KMS-11 (cell line): ENCODE measurements around the gene SOX30.

Experiments used
- H2AFZ ChIP-seq: fragments of 200-600 bp; sonication (generic); 2 replicates; pipeline ENCODE4 v1.6.1; 2016; ENCODE audit warnings: antibody characterized with exemption, mixed run types, low read depth
- H3K27ac ChIP-seq: fragments of 200-600 bp; sonication (generic); 2 replicates; pipeline ENCODE4 v1.6.1; 2016; ENCODE audit warnings: mild to moderate bottlenecking, mixed run types
- H3K27me3 ChIP-seq: fragments of 200-600 bp; sonication (generic); 2 replicates; pipeline ENCODE4 v1.6.1; 2017; ENCODE audit warnings: mild to moderate bottlenecking, low read depth, mixed run types, moderate library complexity; ENCODE audit not compliant: insufficient read depth
- H3K36me3 ChIP-seq: fragments of 200-600 bp; sonication (generic); 2 replicates; pipeline ENCODE4 v1.6.1; 2017; ENCODE audit warnings: mild to moderate bottlenecking, mixed run types; ENCODE audit not compliant: insufficient read depth
- H3K4me1 ChIP-seq: fragments of 200-600 bp; sonication (generic); 2 replicates; pipeline ENCODE4 v1.6.1; 2016; ENCODE audit warnings: mild to moderate bottlenecking, low read depth, mixed run types; ENCODE audit not compliant: poor library complexity, severe bottlenecking
- H3K4me2 ChIP-seq: fragments of 200-600 bp; sonication (generic); 2 replicates; pipeline ENCODE4 v1.7.0; 2016; ENCODE audit warnings: mild to moderate bottlenecking, mixed run types
- H3K4me3 ChIP-seq: fragments of 200-600 bp; sonication (generic); IDR thresholded peaks from 2 replicates; pipeline ENCODE4 v1.6.1; 2017; ENCODE audit warnings: low read depth, low read length, mixed read lengths; ENCODE audit not compliant: insufficient read depth
- H3K79me2 ChIP-seq: fragments of 200-600 bp; sonication (generic); 2 replicates; pipeline ENCODE4 v1.6.1; 2016; ENCODE audit warnings: low read depth, mixed run types; ENCODE audit not compliant: insufficient read depth
- H3K9ac ChIP-seq: fragments of 200-600 bp; sonication (generic); 2 replicates; pipeline ENCODE4 v1.6.1; 2016; ENCODE audit warnings: mild to moderate bottlenecking, mixed run types
- H4K20me1 ChIP-seq: fragments of 200-600 bp; sonication (generic); 2 replicates; pipeline ENCODE4 v1.6.1; 2016; ENCODE audit warnings: mild to moderate bottlenecking, mixed run types; ENCODE audit not compliant: insufficient read depth
- TF ChIP-seq, protein P1 (sequence below): fragments of 200-600 bp; sonication (generic); conservative IDR thresholded peaks from 2 replicates; pipeline ENCODE4 v1.6.1; 2017; ENCODE audit warnings: low read depth, mild to moderate bottlenecking, antibody characterized with exemption, low read length, moderate library complexity, mixed read lengths

SOX30 gene

DNA sequence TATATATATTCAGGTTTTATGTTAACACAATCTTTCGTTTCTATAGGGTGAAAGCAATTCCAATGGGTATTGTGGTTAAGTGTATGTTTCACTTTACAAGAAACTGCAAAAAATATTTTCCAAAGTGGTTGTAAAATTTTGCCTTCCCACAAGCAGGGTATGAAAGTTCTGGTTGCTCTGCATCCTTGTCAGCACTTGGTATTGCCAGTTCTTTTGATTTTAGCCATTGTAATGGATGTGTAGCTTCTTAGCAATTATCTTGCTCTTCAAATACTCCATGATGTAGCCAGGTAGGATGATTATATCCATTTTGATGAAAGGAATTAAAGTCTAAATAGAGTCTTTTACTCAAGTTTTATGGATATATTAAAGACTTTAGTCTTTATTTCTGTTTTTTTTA, 67.6 kb downstream of the SOX30 start:
- H3K4me3 ChIP-seq = no peak overlapping the region
- H3K79me2 ChIP-seq = no peaks in the 10 kb centered on the region
- no peak overlapping the region for H2AFZ ChIP-seq
- H3K27ac ChIP-seq = no peak overlapping the region
- no peaks in the 10 kb centered on the region for H4K20me1 ChIP-seq
- no peaks in the 10 kb centered on the region for H3K36me3 ChIP-seq
- H3K9ac ChIP-seq = no peak overlapping the region
- no peaks in the 10 kb centered on the region for H3K4me1 ChIP-seq
- no peaks in the 10 kb centered on the region for H3K27me3 ChIP-seq
- H3K4me2 ChIP-seq = no peak overlapping the region
- TF ChIP-seq, protein P1, sequence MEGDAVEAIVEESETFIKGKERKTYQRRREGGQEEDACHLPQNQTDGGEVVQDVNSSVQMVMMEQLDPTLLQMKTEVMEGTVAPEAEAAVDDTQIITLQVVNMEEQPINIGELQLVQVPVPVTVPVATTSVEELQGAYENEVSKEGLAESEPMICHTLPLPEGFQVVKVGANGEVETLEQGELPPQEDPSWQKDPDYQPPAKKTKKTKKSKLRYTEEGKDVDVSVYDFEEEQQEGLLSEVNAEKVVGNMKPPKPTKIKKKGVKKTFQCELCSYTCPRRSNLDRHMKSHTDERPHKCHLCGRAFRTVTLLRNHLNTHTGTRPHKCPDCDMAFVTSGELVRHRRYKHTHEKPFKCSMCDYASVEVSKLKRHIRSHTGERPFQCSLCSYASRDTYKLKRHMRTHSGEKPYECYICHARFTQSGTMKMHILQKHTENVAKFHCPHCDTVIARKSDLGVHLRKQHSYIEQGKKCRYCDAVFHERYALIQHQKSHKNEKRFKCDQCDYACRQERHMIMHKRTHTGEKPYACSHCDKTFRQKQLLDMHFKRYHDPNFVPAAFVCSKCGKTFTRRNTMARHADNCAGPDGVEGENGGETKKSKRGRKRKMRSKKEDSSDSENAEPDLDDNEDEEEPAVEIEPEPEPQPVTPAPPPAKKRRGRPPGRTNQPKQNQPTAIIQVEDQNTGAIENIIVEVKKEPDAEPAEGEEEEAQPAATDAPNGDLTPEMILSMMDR = no peak

DNA sequence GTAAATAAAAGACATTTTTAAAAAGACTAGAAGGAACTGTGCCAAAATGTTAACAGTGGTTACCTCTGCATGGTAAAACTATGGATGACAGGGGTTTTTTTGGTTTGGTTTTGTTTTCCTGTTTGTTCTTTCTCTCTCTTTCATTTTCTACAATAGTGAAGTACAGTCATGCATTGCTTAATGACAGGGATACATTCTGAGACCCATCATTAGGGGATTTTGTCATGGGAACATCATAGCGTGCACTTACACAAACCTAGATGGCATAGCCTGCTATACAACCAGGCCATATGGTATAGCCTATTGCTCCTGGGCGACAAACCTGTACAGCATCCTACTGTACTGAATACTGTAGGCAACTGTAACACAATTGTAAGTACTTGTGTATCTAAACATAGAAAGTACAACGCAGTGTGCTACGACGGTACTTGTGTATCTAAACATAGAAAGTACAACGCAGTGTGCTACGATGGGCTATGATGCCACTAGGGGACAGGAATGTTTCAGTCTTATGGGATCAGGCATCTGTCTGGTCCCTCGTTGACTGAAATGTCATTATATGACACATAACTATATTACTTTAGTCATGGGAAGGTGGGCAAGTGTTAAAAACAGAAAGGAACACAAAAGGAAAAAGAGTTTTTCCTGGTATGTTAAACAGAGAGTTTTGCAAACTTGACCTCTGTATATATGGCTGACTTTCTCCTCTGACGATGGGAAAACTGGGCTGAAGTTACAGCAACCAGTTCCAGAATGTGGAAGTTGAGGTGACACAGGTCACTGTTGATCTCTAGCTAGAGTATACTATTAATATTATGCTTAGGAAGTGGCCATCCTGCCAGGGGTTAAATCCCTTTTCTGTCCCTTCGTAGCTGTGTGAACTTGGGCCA, 69.3 kb downstream of the SOX30 start:
- TF ChIP-seq, protein P1 = no peak
- H3K27me3 ChIP-seq = no peaks in the 10 kb centered on the region
- no peak overlapping the region for H3K9ac ChIP-seq
- no peaks in the 10 kb centered on the region for H3K79me2 ChIP-seq
- no peak overlapping the region for H3K27ac ChIP-seq
- no peaks in the 10 kb centered on the region for H3K4me1 ChIP-seq
- no peaks in the 10 kb centered on the region for H3K36me3 ChIP-seq
- no peak overlapping the region for H3K4me2 ChIP-seq
- no peak overlapping the region for H3K4me3 ChIP-seq
- no peak overlapping the region for H2AFZ ChIP-seq
- no peaks in the 10 kb centered on the region for H4K20me1 ChIP-seq

DNA sequence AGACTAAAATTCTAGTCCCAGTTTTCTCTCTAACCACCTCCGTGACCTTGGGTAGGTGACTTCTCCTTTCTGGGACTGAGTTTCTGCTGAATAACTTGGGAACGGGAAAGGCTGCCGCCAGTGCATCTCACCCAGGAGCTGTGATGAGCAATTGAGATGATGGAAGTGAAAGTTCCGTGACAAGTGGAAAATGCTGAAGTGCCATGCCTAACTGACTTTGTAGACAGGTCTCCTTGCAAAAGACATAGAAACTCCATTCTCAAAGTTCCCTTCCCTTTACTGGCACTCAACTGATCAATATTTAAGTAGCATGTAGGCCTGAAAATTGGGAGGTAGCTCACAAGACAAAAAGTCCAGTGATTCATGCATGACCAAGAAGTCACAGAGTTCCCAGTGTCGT, 70.3 kb downstream of the SOX30 start:
- Histone ChIP-seq H3K27ac (no peak overlapping the region), H3K9ac (no peak overlapping the region), H3K4me1 (no peaks in the 10 kb centered on the region), H3K79me2 (no peaks in the 10 kb centered on the region), H3K36me3 (no peaks in the 10 kb centered on the region), H3K4me3 (no peak overlapping the region), H2AFZ (no peak overlapping the region), H4K20me1 (no peaks in the 10 kb centered on the region), H3K27me3 (no peaks in the 10 kb centered on the region), H3K4me2 (no peak overlapping the region)
- TF ChIP-seq, protein P1 = no peak

DNA sequence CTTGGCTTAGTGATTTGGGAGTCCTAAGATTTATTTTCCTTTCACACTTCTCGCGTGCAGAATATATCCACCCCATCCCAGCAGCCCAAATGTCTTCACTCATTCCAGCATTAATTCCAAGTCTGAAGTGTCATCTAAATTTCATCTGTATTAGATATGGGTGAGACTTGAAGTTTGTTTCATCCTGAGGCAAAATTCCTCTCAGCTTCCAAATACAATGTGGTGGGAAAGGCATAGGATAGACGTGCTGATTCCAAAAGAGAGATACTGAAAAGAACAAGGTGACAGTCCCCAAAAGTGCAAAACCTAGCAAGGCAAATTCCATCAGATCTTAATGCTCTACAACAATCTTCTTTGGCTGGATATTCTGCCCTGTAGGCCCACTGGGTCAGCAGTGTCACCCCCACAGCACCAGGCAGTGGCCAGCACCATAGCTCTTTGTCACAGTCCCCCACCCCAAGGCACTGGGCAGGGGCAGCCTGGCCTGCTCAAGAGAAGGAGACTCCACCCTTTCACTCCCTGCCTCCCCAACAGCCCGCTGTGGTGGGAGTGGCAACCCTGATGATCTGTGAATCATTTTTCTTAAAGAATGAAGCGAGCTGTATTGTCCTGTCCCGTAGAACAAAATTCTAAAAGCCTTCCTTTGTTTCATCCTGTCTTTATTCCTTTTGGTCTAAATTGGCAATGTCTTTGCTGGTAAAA, 74.0 kb downstream of the SOX30 start:
- Histone ChIP-seq H3K79me2 (no peaks in the 10 kb centered on the region), H2AFZ (no peak overlapping the region), H4K20me1 (no peaks in the 10 kb centered on the region), H3K36me3 (no peaks in the 10 kb centered on the region), H3K4me3 (no peak overlapping the region), H3K4me2 (no peak overlapping the region), H3K9ac (no peak overlapping the region), H3K27me3 (no peaks in the 10 kb centered on the region), H3K27ac (no peak overlapping the region), H3K4me1 (no peaks in the 10 kb centered on the region)
- TF ChIP-seq, protein P1 = no peak
